Esophagus squamous epithelium (tissue), 4 donors: ENCODE data around the gene ATP13A1.

Experiments used
- POLR2A ChIP-seq, 4 donors: fragments of 450-650 bp; IDR thresholded peaks; one replicate each; pipeline ENCODE4 v1.6.1; 2017; ENCODE audit warnings: antibody characterized with exemption in 4 of 4, mild to moderate bottlenecking in 4 of 4, moderate library complexity in 3 of 4
- TF ChIP-seq, protein P1 (sequence below), 6 experiments: fragments of 450-650 bp in 4 of 6; fragments of 200-600 bp in 2 of 6; sonication (generic) in 2 of 6; IDR thresholded peaks; one replicate each; pipeline ENCODE4 v1.5.1; 2016 to 2019; ENCODE audit warnings: antibody characterized with exemption in 6 of 6, mild to moderate bottlenecking in 4 of 6, moderate library complexity in 4 of 6

DNA sequence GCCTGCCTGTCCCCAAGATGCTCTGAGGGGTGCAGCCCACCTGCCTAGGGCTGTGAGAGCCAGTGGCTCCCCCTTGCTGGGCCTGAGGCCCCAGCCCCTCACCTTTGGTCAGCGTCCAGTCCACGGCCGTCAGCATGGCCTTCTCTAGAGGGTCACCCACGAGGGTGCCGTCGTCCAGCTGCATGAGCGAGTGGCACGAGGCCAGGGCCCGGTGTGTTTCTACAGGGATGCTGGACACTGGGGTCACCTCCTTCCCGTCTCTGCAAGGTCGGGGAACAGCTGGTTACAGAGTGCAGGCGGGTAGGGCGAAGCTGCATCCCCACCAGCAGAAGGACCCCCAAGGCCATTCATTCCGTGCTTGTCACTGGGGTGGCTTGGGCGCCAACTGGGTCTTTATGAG, 9.0 kb downstream of the ATP13A1 start:
- TF ChIP-seq, protein P1, sequence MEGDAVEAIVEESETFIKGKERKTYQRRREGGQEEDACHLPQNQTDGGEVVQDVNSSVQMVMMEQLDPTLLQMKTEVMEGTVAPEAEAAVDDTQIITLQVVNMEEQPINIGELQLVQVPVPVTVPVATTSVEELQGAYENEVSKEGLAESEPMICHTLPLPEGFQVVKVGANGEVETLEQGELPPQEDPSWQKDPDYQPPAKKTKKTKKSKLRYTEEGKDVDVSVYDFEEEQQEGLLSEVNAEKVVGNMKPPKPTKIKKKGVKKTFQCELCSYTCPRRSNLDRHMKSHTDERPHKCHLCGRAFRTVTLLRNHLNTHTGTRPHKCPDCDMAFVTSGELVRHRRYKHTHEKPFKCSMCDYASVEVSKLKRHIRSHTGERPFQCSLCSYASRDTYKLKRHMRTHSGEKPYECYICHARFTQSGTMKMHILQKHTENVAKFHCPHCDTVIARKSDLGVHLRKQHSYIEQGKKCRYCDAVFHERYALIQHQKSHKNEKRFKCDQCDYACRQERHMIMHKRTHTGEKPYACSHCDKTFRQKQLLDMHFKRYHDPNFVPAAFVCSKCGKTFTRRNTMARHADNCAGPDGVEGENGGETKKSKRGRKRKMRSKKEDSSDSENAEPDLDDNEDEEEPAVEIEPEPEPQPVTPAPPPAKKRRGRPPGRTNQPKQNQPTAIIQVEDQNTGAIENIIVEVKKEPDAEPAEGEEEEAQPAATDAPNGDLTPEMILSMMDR (IDR thresholded peaks at IDR 0.05), result no peak
- TF ChIP-seq POLR2A (IDR thresholded peaks at IDR 0.05), result no peak
